GM12891 (cell line): ENCODE measurements around the gene OR6S1. TPM values are rescaled to one million over a fixed set of nuclear protein-coding genes. Genes with fewer than 3 reads are reported as not detected.

ENCODE experiments used
- DNase-seq: peaks from one replicate; pipeline ENCODE4 v3.0.0; 2011; ENCODE audit warnings: low spot score; ENCODE audit not compliant: insufficient read length
- FAIRE-seq: peaks from 2 replicates; lab custom pipeline; 2011; peaks lifted over from hg19 to GRCh38; lab: Jason Lieb, UNC
- PAX5 ChIP-seq: IDR thresholded peaks from 2 replicates; pipeline ENCODE4 v1.6.1; 2011; ENCODE audit warnings: low read length, moderate library complexity, mild to moderate bottlenecking; ENCODE audit not compliant: insufficient read depth, severe bottlenecking
- POLR2A ChIP-seq: IDR thresholded peaks from 2 replicates; pipeline ENCODE4 v1.6.1; 2011; ENCODE audit warnings: low read depth, low read length, control low read depth
- POLR2AphosphoS5 ChIP-seq: IDR thresholded peaks from 2 replicates; pipeline ENCODE4 v1.6.1; 2011; ENCODE audit warnings: low read depth, low read length, control low read depth
- POU2F2 ChIP-seq: IDR thresholded peaks from 2 replicates; pipeline ENCODE4 v1.6.1; 2011; ENCODE audit warnings: low read depth, mild to moderate bottlenecking, control low read depth, low read length, moderate library complexity
- SPI1 ChIP-seq: IDR thresholded peaks from 2 replicates; pipeline ENCODE4 v1.6.1; 2011; ENCODE audit warnings: low read depth, low read length, control low read depth
- TAF1 ChIP-seq: IDR thresholded peaks from 2 replicates; pipeline ENCODE4 v1.6.1; 2011; ENCODE audit warnings: low read depth, low read length, control low read depth
- polyA plus RNA-seq: library from polyadenylated mRNA; unstranded; fragments of >200 nt; gene quantifications from one replicate; pipeline ENCODE4 v1.2.1, GENCODE V29; 2012; ENCODE audit warnings: low read depth, missing spikeins, inconsistent platforms; ENCODE audit not compliant: missing spikeins

Gene OR6S1, protein sequence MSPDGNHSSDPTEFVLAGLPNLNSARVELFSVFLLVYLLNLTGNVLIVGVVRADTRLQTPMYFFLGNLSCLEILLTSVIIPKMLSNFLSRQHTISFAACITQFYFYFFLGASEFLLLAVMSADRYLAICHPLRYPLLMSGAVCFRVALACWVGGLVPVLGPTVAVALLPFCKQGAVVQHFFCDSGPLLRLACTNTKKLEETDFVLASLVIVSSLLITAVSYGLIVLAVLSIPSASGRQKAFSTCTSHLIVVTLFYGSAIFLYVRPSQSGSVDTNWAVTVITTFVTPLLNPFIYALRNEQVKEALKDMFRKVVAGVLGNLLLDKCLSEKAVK
- not detected for polyA plus RNA-seq

DNA sequence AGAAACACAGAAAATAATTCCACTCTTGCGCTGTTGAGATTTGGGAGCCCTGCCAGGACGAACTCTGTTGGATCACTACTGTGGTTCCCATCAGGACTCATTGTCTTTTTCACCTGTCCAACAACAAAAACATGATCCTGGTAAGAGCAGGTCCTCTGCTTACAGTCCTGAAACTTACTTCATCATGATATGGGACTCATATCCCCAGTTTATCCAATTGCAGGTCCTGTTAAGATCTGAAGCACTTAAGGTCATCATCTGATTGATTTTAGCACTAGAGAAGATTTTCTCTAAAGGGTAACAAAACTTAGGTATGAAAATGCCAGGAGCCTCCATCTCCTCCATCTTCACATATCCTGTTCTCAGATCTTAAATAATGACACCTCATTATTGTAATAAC lies at the start of gene OR6S1:
Gene OR6S1, minus strand, starts transcription at position 101 of the 400 bp plus-strand sequence. Its CDS starts 0 bp downstream, at position 101.
- TF ChIP-seq POLR2AphosphoS5 (no peak), POLR2A (no peak), SPI1 (no peak), PAX5 (no peak), POU2F2 (no peak), TAF1 (no peak)

DNA sequence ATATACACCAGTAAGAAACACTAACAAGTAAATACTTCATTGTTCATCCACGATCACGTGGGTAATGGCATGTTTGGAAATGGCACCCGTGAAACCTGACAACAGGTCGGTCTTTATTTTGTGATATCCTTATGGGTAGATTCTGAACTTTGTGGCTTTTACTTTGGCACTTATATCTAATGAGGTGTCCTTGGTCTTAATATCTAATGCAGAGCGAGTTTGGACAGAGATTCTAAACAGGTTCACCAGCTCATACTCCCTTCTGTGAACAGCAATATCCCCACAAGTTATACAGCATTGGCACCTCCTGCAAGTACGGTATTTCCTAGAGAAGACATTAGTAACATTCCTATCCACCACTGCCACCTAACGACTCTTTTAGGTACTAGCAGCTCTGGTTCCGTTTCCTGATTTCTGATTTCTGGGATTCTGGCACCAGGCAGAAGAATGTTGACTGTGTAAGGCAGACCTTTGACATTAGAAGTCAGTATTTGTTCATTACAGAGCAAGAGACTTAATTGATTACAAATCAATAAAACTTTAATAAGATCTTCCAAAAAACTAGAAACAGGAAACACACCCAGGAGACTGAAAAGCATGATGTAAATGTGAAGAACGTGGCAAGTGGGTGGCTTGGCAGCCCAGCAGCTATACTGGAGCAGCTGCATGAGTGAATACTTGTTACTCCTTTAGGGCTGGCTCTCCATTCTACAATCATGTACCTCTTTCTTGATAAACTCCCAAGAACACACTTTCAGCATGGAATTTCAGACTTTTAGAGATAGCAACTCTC lies 49.6 kb upstream of the OR6S1 start:
- DNase-seq (peak; percentile 36), FAIRE-seq (peak; percentile 94)
- TF ChIP-seq SPI1 (peak; percentile 20; the same call in 1 of the 2 replicates), POU2F2 (no peak), PAX5 (no peak), POLR2AphosphoS5 (no peak), TAF1 (no peak), POLR2A (no peak)

More for the DNA sequence above, at the start of gene OR6S1:
- FAIRE-seq: no peak
- DNase-seq: no peak

DNA sequence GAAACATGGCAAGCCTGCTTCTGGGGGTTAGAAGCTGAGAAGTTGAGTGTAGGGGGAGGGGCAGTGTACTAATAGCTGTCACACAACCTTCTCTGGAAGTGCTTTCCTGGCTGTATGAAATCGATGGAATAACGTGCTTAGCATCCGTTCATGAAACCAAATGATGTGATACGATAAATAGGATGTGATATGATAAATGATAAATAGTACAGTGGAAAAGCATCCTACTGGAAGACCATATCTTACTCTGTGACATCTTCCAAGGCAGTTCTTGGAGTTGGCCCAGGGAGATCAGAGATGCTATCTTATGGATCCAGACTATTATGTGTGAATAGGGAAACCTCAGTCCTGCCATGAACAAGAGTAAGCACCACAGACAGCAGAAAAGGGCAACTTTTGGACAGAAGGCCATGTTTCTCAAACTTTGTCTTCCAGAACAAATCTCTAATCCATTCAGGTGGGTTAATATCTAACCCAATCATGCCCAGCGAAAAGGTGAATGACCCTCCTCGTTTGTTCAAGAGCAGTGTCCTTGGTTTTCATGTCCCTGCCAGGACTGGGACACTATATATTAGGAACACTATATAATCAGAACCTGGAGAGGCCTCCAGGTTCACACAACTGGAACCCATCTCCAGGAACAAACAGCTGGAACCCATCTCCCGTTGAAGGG lies 46.8 kb upstream of the OR6S1 start, which contains the start of gene ANG:
Gene ANG, plus strand, starts transcription at position 598 of the 673 bp plus-strand sequence. CDS start 4,801 bp downstream, outside the sequence.
- TF ChIP-seq SPI1: no peak
- FAIRE-seq (no peak), DNase-seq (no peak)

DNA sequence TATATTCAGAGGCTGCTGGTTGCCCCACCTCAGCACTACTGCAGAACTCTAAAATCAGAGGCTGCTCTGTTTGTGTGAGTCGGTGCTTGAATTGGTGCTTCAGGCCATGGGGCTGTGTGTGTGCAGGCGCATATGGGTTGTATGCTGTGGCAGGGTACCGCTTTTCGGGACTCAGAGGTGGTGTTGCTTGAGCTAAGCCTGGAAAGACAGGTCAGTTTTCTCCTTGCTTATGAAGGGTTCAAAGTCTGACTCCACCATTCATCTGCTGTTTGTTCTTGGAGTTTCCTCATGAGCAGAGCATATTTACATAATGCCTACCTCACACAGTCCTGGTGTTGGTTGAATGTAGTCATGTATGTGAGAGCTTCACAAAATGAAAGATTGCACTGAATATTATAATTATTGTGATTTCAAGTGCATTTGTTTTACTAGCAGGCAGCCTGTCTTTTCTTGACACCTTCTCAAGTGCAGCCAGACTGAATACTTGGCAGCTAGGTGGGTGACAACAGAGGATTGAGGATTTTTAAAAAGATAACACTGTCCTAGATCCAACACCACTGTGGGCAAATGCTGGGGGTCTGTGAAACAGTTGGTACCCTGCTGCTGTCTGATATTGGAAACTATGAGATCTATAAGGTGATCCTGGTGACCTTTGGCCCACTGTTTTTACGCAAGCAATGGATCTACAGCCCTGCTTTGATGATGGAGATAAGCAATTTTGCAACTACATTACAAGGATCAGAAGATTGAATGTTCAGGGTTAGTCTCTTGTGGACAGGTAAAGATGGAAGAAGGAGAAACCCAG lies 46.1 kb upstream of the OR6S1 start:
- no peak for DNase-seq
- FAIRE-seq: no peak
- TF ChIP-seq SPI1 (no peak), POLR2A (no peak), TAF1 (no peak), POLR2AphosphoS5 (no peak), PAX5 (no peak), POU2F2 (no peak)

- no peak for DNase-seq
Observed at GRCh38 chr14:20686386-20687143, 45.1 kb upstream of the OR6S1 start.

DNA sequence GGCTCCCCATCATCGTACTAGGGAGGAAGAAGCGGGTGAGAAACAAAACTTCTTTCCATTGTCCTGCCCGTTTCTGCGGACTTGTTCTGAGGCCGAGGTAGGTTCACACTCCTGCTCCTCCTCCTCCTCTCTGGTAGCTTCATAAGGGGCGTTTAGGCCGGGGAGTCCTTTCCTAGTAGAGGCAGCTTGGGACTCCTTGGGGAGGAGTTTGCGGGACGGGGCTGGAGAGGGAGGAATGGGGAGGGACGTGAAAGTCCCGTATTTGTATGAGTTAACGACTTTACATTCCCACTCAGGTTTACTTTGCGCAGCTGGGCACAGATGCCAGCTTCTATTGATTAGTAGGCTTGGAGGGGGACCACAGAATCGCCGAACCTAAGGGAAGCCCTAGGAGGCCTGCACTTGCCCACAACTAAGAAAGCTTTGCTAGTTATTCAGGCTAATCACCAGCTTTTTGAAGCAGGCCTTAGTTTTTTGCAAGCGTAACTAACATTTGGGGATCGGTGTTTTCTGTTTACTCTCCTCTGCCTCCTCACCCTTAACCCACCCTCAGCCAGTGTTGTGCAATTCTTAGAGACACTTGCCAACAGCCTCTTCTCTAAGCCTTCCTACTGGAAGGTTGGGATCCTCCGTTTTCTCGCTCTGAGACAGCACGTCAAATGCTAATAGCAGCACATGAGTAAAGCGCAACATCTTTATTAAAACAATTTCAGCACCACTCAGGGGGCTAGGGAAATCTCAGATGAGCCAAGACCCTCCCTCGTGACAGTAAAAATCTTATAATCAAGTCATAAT lies 43.4 kb upstream of the OR6S1 start:
- TF ChIP-seq TAF1 (no peak), PAX5 (no peak), POU2F2 (no peak), SPI1 (no peak), POLR2A (no peak), POLR2AphosphoS5 (no peak)
- no peak for DNase-seq
- no peak for FAIRE-seq

More at GRCh38 chr14:20686386-20687143, 45.1 kb upstream of the OR6S1 start:
- TF ChIP-seq POLR2AphosphoS5 (no peak), PAX5 (no peak), POLR2A (no peak), TAF1 (no peak), SPI1 (no peak), POU2F2 (no peak)
- FAIRE-seq: no peak

DNA sequence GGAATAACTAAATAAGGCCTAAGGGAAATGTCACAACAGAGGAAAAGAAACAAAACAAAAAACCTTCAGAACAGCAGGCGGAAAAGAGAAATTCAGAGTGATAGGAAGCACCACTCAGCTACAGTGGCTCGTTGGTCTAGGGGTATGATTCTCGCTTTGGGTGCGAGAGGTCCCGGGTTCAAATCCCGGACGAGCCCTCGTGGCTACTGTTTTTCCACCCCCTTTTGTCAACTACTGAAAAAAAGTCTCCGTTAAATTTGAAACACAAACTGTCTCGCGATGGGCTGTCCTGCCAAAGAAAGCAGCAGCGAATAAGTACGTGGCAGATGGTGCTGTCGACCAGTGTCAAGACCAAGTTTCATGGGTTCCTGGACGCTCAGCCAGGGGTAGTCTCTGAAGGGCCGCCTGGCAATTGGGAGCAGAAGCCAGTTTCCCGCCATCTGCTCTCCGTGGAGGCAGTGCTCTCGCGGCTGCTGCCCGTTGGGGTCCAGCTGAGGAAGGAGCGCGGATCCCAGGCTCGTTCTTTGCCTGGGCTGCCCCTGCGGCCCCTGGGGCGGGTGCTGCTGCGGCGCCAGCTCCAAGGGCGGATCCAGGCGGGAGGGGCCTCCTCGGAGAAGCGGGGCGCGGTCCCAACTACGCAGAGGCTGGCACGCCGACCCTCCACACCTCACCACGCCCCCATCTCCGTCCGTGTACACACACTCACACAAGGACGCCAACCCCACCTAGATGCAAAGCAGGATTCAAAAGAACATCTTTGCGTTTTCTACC lies 42.6 kb upstream of the OR6S1 start, which contains the start of gene RNASE4:
Gene RNASE4, plus strand, starts transcription at position 670 of the 771 bp plus-strand sequence. CDS start 14,812 bp downstream, outside the sequence.
- TF ChIP-seq POU2F2: peak; percentile 20; the same call in 1 of the 2 replicates
- TF ChIP-seq POLR2AphosphoS5: no peak
- peak; percentile 75 for FAIRE-seq

More for the DNA sequence above, 42.6 kb upstream of the OR6S1 start, which contains the start of gene RNASE4:
- DNase-seq: peak; percentile 50
